H1 (cell line): ENCODE measurements around the gene ALPL. TPM values are rescaled to one million over a fixed set of nuclear protein-coding genes. Genes with fewer than 3 reads are reported as not detected.

Experiments used
- CTCF ChIA-PET: fragments of 300-600 bp; sonication (Branson Sonifier 250); formaldehyde crosslinking; loops from one replicate; lab custom pipeline; 2021; ENCODE audit not compliant: partially characterized antibody; lab: Charles Lee
- POLR2A ChIA-PET: fragments of 300-600 bp; sonication (Branson Sonifier 250); formaldehyde crosslinking; loops from one replicate; lab custom pipeline; 2021; ENCODE audit warnings: inconsistent platforms; ENCODE audit not compliant: partially characterized antibody; lab: Charles Lee
- DNase-seq, 2 experiments: peaks; one replicate each; pipeline versions ENCODE4 v3.0.0 to v3.0.0-alpha.2; 2010 to 2022; ENCODE audit warnings: low spot score in 2 of 2, low read depth in 1 of 2, mixed read lengths in 1 of 2
- FAIRE-seq: peaks from 2 replicates; lab custom pipeline; 2011; peaks lifted over from hg19 to GRCh38; lab: Jason Lieb, UNC
- H2AFZ ChIP-seq: 2 replicates; pipeline ENCODE4 v1.8.1; 2012; ENCODE audit warnings: low read length, inconsistent platforms
- H2AK5ac ChIP-seq: 2 replicates; pipeline ENCODE4 v1.6.1; 2013; ENCODE audit warnings: low read depth, low read length
- H2BK120ac ChIP-seq: replicated peaks from 2 replicates; pipeline ENCODE3; 2013; ENCODE audit warnings: low read depth, low read length, inconsistent platforms
- H2BK12ac ChIP-seq: 2 replicates; pipeline ENCODE4 v1.6.1; 2013; ENCODE audit warnings: low read depth, low read length
- H2BK15ac ChIP-seq: 2 replicates; pipeline ENCODE4 v1.6.1; 2013; ENCODE audit warnings: low read length
- H2BK20ac ChIP-seq: 2 replicates; pipeline ENCODE4 v1.6.1; 2013; ENCODE audit warnings: low read length
- H2BK5ac ChIP-seq: 2 replicates; pipeline ENCODE4 v1.6.1; 2013; ENCODE audit warnings: low read depth, low read length
- H3K14ac ChIP-seq: 2 replicates; pipeline ENCODE4 v1.6.1; 2013; ENCODE audit warnings: inconsistent platforms; ENCODE audit not compliant: insufficient read length
- H3K18ac ChIP-seq: 2 replicates; pipeline ENCODE4 v1.6.1; 2013; ENCODE audit warnings: low read length; ENCODE audit errors: extremely low read depth
- H3K23ac ChIP-seq: 2 replicates; pipeline ENCODE4 v1.6.1; 2013; ENCODE audit warnings: inconsistent platforms; ENCODE audit not compliant: insufficient read length
- H3K23me2 ChIP-seq: 2 replicates; pipeline ENCODE4 v1.6.1; 2013; ENCODE audit warnings: low read depth, low read length
- H3K27ac ChIP-seq: 2 replicates; pipeline ENCODE4 v1.6.1; 2011; ENCODE audit warnings: low read depth, low read length, inconsistent platforms
- H3K27me3 ChIP-seq, 4 experiments: replicated peaks in 1 of 4; 1 replicate in 1 of 4; 2 replicates in 3 of 4; pipeline versions ENCODE4 v1.6.1 to v1.8.1; 2011 to 2013; ENCODE audit warnings: low read length in 3 of 4, mild to moderate bottlenecking in 3 of 4, inconsistent platforms in 2 of 4, mixed read lengths in 2 of 4, moderate library complexity in 1 of 4; ENCODE audit not compliant: control insufficient read depth in 3 of 4, insufficient read depth in 3 of 4; ENCODE audit errors: extremely low read depth in 1 of 4
- H3K36me3 ChIP-seq, 4 experiments: 2 replicates each; pipeline versions ENCODE4 v1.6.1 to v1.8.1; 2011 to 2013; ENCODE audit warnings: mild to moderate bottlenecking in 4 of 4, low read length in 3 of 4, moderate library complexity in 2 of 4, control low read depth in 1 of 4, inconsistent platforms in 1 of 4; ENCODE audit not compliant: insufficient read depth in 4 of 4, control insufficient read depth in 2 of 4
- H3K4ac ChIP-seq: replicated peaks from 2 replicates; pipeline ENCODE3; 2013; ENCODE audit warnings: low read length, low read depth, mixed read lengths, inconsistent platforms; ENCODE audit not compliant: insufficient read length
- H3K4me1 ChIP-seq, 4 experiments: replicated peaks in 1 of 4; 1 replicate in 1 of 4; 2 replicates in 3 of 4; pipeline versions ENCODE4 v1.6.1 to v1.8.1; 2011 to 2013; ENCODE audit warnings: low read length in 3 of 4, inconsistent platforms in 2 of 4, mixed read lengths in 1 of 4; ENCODE audit not compliant: insufficient read depth in 4 of 4, control insufficient read depth in 3 of 4
- H3K4me2 ChIP-seq, 2 experiments: 2 replicates each; pipeline versions ENCODE4 v1.6.1 to v1.8.1; 2011 to 2013; ENCODE audit warnings: low read depth in 2 of 2, low read length in 2 of 2, control low read depth in 1 of 2, inconsistent platforms in 1 of 2, mild to moderate bottlenecking in 1 of 2; ENCODE audit not compliant: insufficient read depth in 1 of 2
- H3K4me3 ChIP-seq, 4 experiments: fragments of 200-600, 300-600 bp in 1 of 4; sonication (generic), shearing (Covaris generic), sonication (Bioruptor Twin) in 1 of 4; 2 replicates each; pipeline versions ENCODE4 v1.5.1 to v1.8.1; 2011 to 2016; ENCODE audit warnings: low read length in 4 of 4, low read depth in 3 of 4, control low read depth in 2 of 4, inconsistent platforms in 2 of 4, mild to moderate bottlenecking in 2 of 4, mixed read lengths in 1 of 4, moderate library complexity in 1 of 4; ENCODE audit not compliant: insufficient read depth in 2 of 4; ENCODE audit errors: extremely low read depth in 1 of 4
- H3K56ac ChIP-seq: replicated peaks from 2 replicates; pipeline ENCODE3; 2013; ENCODE audit warnings: low read depth, mild to moderate bottlenecking, mixed read lengths, low read length, inconsistent platforms; ENCODE audit not compliant: insufficient read length
- H3K79me1 ChIP-seq: 2 replicates; pipeline ENCODE4 v1.6.1; 2013; ENCODE audit warnings: low read depth, low read length, control low read depth
- H3K79me2 ChIP-seq, 2 experiments: 2 replicates each; pipeline versions ENCODE4 v1.6.1 to v1.8.1; 2012 to 2013; ENCODE audit warnings: low read length in 2 of 2, mild to moderate bottlenecking in 2 of 2, inconsistent platforms in 1 of 2; ENCODE audit not compliant: insufficient read depth in 2 of 2, control insufficient read depth in 1 of 2
- H3K9ac ChIP-seq, 4 experiments: replicated peaks in 1 of 4; 1 replicate in 1 of 4; 2 replicates in 3 of 4; pipeline versions ENCODE4 v1.6.1 to v1.8.1; 2011 to 2013; ENCODE audit warnings: low read depth in 3 of 4, low read length in 3 of 4, control low read depth in 2 of 4, mild to moderate bottlenecking in 2 of 4, moderate library complexity in 2 of 4, inconsistent platforms in 1 of 4; ENCODE audit errors: extremely low read depth in 1 of 4
- H3K9me3 ChIP-seq, 2 experiments: 2 replicates each; pipeline versions ENCODE4 v1.6.1 to v1.8.1; 2012 to 2013; ENCODE audit warnings: mild to moderate bottlenecking in 2 of 2, moderate library complexity in 2 of 2, control low read depth in 1 of 2, inconsistent platforms in 1 of 2, low read depth in 1 of 2, low read length in 1 of 2, mixed read lengths in 1 of 2; ENCODE audit not compliant: insufficient read depth in 2 of 2
- H4K20me1 ChIP-seq, 2 experiments: replicated peaks in 1 of 2; 2 replicates each; pipeline versions ENCODE3 to v1.8.1; 2011 to 2013; ENCODE audit warnings: inconsistent platforms in 2 of 2, low read length in 2 of 2, mild to moderate bottlenecking in 1 of 2; ENCODE audit not compliant: insufficient read depth in 2 of 2, control insufficient read depth in 1 of 2
- H4K5ac ChIP-seq: 2 replicates; pipeline ENCODE4 v1.6.1; 2013; ENCODE audit warnings: low read length, low read depth, mixed read lengths, inconsistent platforms; ENCODE audit not compliant: insufficient read length
- H4K8ac ChIP-seq: 2 replicates; pipeline ENCODE4 v1.8.0; 2013; ENCODE audit warnings: mild to moderate bottlenecking, moderate library complexity, low read length, inconsistent platforms; ENCODE audit not compliant: insufficient read depth; ENCODE audit errors: extremely low read depth
- H4K91ac ChIP-seq: replicated peaks from 2 replicates; pipeline ENCODE3; 2013; ENCODE audit warnings: low read length, mixed read lengths, inconsistent platforms; ENCODE audit not compliant: insufficient read length
- ASH2L ChIP-seq: fragments of 200-600, 300-600 bp; sonication (generic); IDR thresholded peaks from one replicate; pipeline ENCODE4 v1.7.1; 2017; ENCODE audit warnings: low read length
- CBX8 ChIP-seq: fragments of 300-800, 300-1000 bp; sonication (generic); IDR thresholded peaks from 2 replicates; pipeline ENCODE4 v1.7.1; 2016; ENCODE audit warnings: low read depth, low read length, borderline replicate concordance
- KDM1A ChIP-seq: fragments of 200-600, 300-600 bp; sonication (generic); IDR thresholded peaks from 2 replicates; pipeline ENCODE4 v1.7.1; 2016; ENCODE audit warnings: mild to moderate bottlenecking, low read length, borderline replicate concordance
- MAFK ChIP-seq: IDR thresholded peaks from 2 replicates; pipeline ENCODE4 v1.6.1; 2012; ENCODE audit warnings: low read depth, mild to moderate bottlenecking, improper control_type of control experiment, low read length
- SP2 ChIP-seq: IDR thresholded peaks from 2 replicates; pipeline ENCODE4 v1.6.1; 2012; ENCODE audit warnings: mild to moderate bottlenecking, low read length, inconsistent platforms
- USF2 ChIP-seq: IDR thresholded peaks from 2 replicates; pipeline ENCODE4 v1.6.1; 2011; ENCODE audit warnings: low read length, improper control_type of control experiment
- ZNF274 ChIP-seq: IDR thresholded peaks from 2 replicates; pipeline ENCODE4 v1.7.0; 2012; ENCODE audit warnings: low read length, borderline replicate concordance; ENCODE audit errors: extremely low read depth
- WGBS, 2 experiments: shearing (Covaris generic) in 1 of 2; methylation state at CpG; one replicate each; pipeline versions ENCODE4 v1.1.6 to v1.1.7; 2013 to 2015; ENCODE audit warnings: low lambda C conversion rate in 2 of 2, mixed read lengths in 2 of 2, inconsistent platforms in 1 of 2, low coverage in 1 of 2, missing lambda C conversion rate in 1 of 2; ENCODE audit not compliant: insufficient replicate concordance in 2 of 2, insufficient coverage in 1 of 2, insufficient read length in 1 of 2; ENCODE audit errors: extremely low coverage in 1 of 2, missing lambda C conversion rate in 1 of 2; 5-methylcytosine and 5-hydroxymethylcytosine counted together
- polyA plus RNA-seq, 7 experiments: library from polyadenylated mRNA; depleted of rRNA in 3 of 7; stranded (reverse) in 5 of 7; unstranded in 2 of 7; fragments of >200 nt in 5 of 7; fragments of 200-250 nt in 2 of 7; gene quantifications; 1 replicate in 5 of 7; 2 replicates in 1 of 7; 4 replicates in 1 of 7; pipeline versions ENCODE4 v1.2.1 to v1.2.3, GENCODE V29; 2011 to 2013; ENCODE audit warnings: missing spikeins in 2 of 7, mixed read lengths in 2 of 7
- total RNA-seq: library from RNA; stranded (reverse); fragmentation: NEBNext Ultra II Directional; extraction: Animal tissue kit (Norgen Biotek cat#: 25700); gene quantifications from 2 replicates; pipeline ENCODE4 v1.2.1, GENCODE V29; 2021

ALPL gene
- total and polyA plus RNA-seq, 2 of the 8 experiments (the other 6 are each of a cell fraction or from before 2014, with no cell fraction given), result 175 to 362 TPM

- Histone ChIP-seq H4K91ac (no peak overlapping the region), H2BK5ac (peak overlapping the region; percentile 75; the same call in 1 of the 2 replicates), H3K4ac (peak overlapping the region; percentile 12), H2BK12ac (peak overlapping the region; percentile 95; the same call in 1 of the 2 replicates), H3K9ac (no peak overlapping the region), H4K8ac (no peak overlapping the region), H3K9me3 (no peaks in the 10 kb centered on the region), H4K20me1 (peaks cover 11 to 32% of the 10 kb centered on the region in 2 experiments), H3K23me2 (peaks cover 10% of the 10 kb centered on the region; the same call in 1 of the 2 replicates), H2BK15ac (peak overlapping the region; percentile 84), H3K56ac (no peak overlapping the region), H3K4me3 (no peak overlapping the region), H2BK20ac (peak overlapping the region; percentile 50; the same call in 1 of the 2 replicates), H3K79me1 (peaks cover 8% of the 10 kb centered on the region), H3K4me1 (peaks cover 16 to 28% (median 17%) of the 10 kb centered on the region in 4 experiments), H3K4me2 (peak overlapping the region in 1 of 2 experiments; percentile 70; a peak in 1 of 4 replicates), H3K23ac (no peak overlapping the region), H2BK120ac (peak overlapping the region; percentile 48), H3K18ac (no peak overlapping the region; the same call in 1 of the 2 replicates), H4K5ac (no peak overlapping the region), H2AK5ac (peak overlapping the region; percentile 82; the same call in 1 of the 2 replicates), H3K27ac (no peak overlapping the region), H3K79me2 (peaks cover 17 to 61% of the 10 kb centered on the region in 2 experiments), H3K14ac (no peak overlapping the region), H3K27me3 (peaks cover 0 to 14% (median 10%) of the 10 kb centered on the region in 4 experiments; a peak in 6 of 7 replicates), H2AFZ (no peak overlapping the region), H3K36me3 (peaks cover 0 to 5% (median 0%) of the 10 kb centered on the region in 4 experiments; a peak in 2 of 8 replicates)
- DNase-seq (no peak), FAIRE-seq (no peak)
- CTCF ChIA-PET, result interaction anchor here (0.6 to 26.3 kb wide), 31 partner anchors 9 to 294 kb away, joined by 3 to 372 read pairs (median 5); no protein-coding TSS in a partner anchor
- 88% methylated on average over 11 of the region's 11 CpGs; no CpG with 5 or more reads in 1 of the 2 experiments for WGBS, 2 experiments
- POLR2A ChIA-PET, result interaction anchor here (0.6 to 3.8 kb wide), 6 partner anchors 12 to 104 kb away, joined by 3 to 16 read pairs (median 4); no protein-coding TSS in a partner anchor
- TF ChIP-seq SP2 (no peak), ASH2L (peak; percentile 42), MAFK (peak; percentile 24; the same call in 1 of the 2 replicates), USF2 (no peak), CBX8 (no peak), ZNF274 (no peak), KDM1A (peak; percentile 83; the same call in 1 of the 2 replicates)
Measured at GRCh38 chr1:21511579-21512522, 2.6 kb downstream of the ALPL start.
